ENCODE data around the gene FGF14.
"Not testable (repeated sequence)": the region's sequence is repeated elsewhere in the genome, so short reads cannot be mapped to it uniquely, and the experiment has no call there.

The FGF14 gene

DNA sequence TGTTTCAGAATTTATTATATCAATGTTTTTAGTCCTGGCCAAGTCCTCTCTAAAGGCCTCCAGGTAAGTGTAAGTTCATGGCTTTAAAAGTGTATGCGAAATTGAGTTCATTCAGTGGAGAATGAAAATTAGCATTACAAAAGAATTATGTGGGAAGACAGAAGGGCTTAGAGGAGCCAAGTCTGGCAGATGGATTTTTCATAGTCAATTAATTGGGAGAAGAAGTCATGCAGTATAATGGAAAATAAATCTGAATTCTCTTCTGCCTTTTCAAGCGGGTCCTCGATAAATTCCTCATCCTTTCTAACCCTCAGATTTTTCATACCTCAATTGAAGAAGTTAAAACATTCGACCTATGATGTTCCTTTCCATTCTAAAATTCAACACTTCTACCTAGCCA, 555.1 kb downstream of the FGF14 start:
- in situ Hi-C loops (cut with MboI; ENCODE audit: low pct_unique_long_range_greater_than_20kb, low sequenced_read_pairs, unreplicated experiment): no loop called here
- no peak for DNase-seq (ENCODE audit: low spot score)
- TF ChIP-seq, protein P1, sequence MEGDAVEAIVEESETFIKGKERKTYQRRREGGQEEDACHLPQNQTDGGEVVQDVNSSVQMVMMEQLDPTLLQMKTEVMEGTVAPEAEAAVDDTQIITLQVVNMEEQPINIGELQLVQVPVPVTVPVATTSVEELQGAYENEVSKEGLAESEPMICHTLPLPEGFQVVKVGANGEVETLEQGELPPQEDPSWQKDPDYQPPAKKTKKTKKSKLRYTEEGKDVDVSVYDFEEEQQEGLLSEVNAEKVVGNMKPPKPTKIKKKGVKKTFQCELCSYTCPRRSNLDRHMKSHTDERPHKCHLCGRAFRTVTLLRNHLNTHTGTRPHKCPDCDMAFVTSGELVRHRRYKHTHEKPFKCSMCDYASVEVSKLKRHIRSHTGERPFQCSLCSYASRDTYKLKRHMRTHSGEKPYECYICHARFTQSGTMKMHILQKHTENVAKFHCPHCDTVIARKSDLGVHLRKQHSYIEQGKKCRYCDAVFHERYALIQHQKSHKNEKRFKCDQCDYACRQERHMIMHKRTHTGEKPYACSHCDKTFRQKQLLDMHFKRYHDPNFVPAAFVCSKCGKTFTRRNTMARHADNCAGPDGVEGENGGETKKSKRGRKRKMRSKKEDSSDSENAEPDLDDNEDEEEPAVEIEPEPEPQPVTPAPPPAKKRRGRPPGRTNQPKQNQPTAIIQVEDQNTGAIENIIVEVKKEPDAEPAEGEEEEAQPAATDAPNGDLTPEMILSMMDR (IDR thresholded peaks at IDR 0.05; ENCODE audit: extremely low read depth, insufficient read depth, missing control alignments): no peak

DNA sequence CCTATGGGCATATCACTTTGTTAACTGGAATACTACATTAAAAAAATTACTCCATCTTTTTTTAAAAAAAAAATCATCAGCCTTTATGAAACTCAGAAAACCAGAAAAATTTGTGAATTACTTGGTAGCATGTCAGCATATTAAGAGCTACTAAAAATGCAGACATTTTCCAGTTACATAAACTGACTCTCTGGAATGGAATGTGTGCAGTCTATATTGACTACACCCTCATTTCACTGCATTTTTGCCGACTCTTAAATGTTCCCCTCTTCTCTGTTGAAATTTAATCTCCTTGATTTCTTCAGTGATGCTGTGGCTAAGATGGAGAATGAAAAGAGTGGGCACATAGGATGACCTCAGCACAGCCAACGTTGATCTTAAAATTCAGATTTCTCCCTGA, 555.6 kb downstream of the FGF14 start:
- TF ChIP-seq, protein P1 (IDR thresholded peaks at IDR 0.05; ENCODE audit: extremely low read depth, insufficient read depth, missing control alignments): no peak
- in situ Hi-C loops (cut with MboI; ENCODE audit: low pct_unique_long_range_greater_than_20kb, low sequenced_read_pairs, unreplicated experiment): no loop called here
- no peak for DNase-seq (ENCODE audit: low spot score)

DNA sequence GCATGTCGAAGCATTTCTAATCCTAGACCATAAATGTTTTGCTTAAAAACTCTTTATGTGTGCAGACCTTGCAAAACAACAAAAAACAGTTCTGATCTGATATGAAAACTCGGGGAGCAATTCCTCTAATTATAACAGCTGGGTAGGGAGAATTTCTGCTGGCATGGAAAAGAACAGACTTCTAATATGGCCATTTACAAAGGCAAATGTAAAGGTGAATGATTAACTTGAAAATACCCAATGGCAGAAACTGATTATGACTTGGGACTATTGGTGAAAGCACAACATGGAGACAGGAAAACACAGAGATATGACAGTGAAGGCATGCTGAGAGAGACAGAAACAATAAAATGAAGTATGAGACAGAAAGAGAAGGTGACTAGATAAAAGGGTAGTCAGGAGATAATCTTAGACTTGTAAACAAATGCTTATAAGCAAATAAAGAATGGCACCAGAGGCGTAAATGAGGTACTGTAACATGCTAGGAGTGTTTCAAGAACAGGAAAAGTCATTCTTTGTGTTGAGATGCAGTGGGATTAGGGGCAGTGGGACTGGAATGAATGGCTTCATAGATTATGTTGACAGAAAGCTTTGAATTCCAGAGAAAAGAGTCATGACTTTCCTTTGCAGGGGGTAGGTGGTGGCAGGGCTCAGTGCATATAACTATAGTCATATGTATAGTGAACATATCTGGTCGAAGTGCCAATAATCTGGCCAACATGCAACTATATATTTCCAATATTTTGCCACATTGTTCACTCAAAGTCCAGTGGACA, 556.4 kb downstream of the FGF14 start:
- TF ChIP-seq, protein P1 (IDR thresholded peaks at IDR 0.05; ENCODE audit: extremely low read depth, insufficient read depth, missing control alignments): no peak
- in situ Hi-C loops (cut with MboI; ENCODE audit: low pct_unique_long_range_greater_than_20kb, low sequenced_read_pairs, unreplicated experiment): no loop called here
- DNase-seq (ENCODE audit: low spot score): no peak

DNA sequence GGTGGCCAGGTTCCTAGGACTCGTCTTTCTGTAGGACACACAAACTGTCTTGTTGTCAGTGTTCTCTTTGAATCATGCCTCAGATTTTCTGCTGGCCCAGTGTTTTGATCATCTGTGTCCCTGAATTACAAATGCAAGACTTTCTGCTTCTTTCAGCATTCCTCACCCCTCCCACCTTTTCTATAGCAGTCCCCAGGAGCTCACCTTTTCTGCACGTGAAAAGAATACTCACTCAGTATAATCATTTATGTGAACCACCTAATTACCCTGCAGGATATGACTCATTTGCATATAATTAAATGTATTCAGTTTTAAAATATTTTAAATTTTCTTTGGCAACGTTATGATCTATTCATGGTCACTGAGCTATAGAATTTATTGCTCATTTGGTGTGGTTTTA, 560.1 kb downstream of the FGF14 start:
- in situ Hi-C loops (cut with MboI; ENCODE audit: low pct_unique_long_range_greater_than_20kb, low sequenced_read_pairs, unreplicated experiment): no loop called here
- TF ChIP-seq, protein P1 (IDR thresholded peaks at IDR 0.05; ENCODE audit: extremely low read depth, insufficient read depth, missing control alignments): no peak
- DNase-seq (ENCODE audit: low spot score): no peak

DNA sequence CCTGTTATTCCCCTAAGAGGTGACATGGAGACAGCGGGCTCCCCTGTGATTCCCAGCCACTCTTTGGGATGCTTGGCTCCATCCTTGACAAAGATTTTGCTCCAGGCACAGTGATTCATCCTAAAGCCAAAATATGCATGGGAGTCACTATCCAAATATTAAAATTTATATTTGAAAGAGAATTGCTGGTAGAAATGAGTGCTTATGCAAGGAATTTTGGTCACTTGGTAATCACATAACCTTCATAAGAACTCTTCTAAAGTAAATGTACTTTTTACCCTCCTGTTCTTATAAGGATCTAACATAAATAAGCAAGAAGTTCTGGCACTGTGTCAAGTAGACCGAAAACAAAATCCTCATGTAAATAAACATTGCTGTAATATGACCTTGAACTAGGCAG, 563.5 kb downstream of the FGF14 start:
- TF ChIP-seq, protein P1 (IDR thresholded peaks at IDR 0.05; ENCODE audit: extremely low read depth, insufficient read depth, missing control alignments): no peak
- in situ Hi-C loops (cut with MboI; ENCODE audit: low pct_unique_long_range_greater_than_20kb, low sequenced_read_pairs, unreplicated experiment): no loop called here
- no peak for DNase-seq (ENCODE audit: low spot score)

DNA sequence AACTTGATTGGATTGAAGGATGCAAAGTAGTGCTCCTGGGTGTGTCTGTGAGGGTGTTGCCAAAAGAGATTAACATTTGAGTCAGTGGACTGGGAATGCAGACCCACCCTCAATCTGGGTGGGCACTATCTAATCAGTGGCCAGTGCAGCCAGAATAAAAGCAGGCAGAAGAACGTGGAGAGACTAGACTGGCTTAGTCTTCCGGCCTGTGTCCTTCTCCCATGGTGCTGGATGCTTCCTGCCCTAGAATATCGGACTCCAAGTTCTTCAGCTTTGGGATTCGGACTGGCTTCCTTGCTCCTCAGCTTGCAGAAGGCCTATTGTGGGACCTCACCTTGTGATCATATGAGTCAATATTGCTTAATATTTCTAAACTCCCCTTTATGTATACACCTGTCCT, 564.1 kb downstream of the FGF14 start:
- DNase-seq (ENCODE audit: low spot score); in situ Hi-C loops (cut with MboI; ENCODE audit: low pct_unique_long_range_greater_than_20kb, low sequenced_read_pairs, unreplicated experiment): not testable (repeated sequence)

DNA sequence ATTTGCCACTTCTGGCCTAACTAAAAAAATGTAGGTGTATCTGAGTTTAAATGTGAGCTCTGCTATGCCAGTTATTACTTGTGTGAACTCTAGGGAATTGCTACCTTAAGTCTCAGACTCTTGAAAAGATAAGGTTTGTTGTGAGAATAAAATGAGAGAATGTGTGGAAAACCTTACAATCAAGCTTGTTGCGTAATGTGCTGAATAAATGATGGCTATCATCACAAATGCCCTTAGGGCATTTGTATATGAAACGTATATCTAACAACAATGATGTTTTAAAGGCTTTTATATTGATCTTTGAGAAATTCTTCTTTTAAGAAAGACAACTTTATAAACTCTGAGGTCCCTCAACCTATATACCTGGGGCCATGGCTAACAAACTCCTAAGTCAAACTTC, 564.6 kb downstream of the FGF14 start:
- in situ Hi-C loops (cut with MboI; ENCODE audit: low pct_unique_long_range_greater_than_20kb, low sequenced_read_pairs, unreplicated experiment): no loop called here
- TF ChIP-seq, protein P1 (IDR thresholded peaks at IDR 0.05; ENCODE audit: extremely low read depth, insufficient read depth, missing control alignments): no peak
- no peak for DNase-seq (ENCODE audit: low spot score)

All from GM13977 (cell line).